ENCODE measurements around the gene CRIP1.

CRIP1 gene

DNA sequence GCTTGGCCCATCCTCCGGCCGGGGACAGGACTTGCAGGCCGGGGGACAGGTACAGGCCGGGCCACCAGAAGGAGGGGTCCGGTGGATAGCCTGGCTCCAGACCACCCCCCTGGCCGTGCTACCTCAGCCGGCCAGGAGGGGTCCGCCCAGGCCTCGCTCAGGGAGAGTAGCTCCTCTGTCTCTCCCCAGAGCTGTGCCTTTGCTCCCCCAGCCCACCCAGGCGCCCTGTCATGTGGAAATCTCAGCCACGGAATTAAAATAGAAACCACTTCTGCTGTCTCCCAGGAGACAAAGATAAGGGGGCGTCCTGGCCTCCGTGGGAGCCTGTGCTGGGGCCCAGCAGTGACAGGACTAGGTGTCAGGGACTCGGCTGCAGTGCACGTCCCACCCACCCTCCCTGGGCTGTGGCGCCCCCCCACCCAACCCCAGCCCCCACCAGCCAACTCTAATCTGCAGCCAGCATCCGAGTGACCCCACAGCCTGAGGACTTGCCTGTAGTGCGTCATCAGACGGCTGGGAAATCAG lies 15.3 kb upstream of the CRIP1 start:
- DNase-seq: no peak

- no peak for DNase-seq
These were observed 14.7 kb upstream of the CRIP1 start for GRCh38 chr14:105471823-105472485.

DNA sequence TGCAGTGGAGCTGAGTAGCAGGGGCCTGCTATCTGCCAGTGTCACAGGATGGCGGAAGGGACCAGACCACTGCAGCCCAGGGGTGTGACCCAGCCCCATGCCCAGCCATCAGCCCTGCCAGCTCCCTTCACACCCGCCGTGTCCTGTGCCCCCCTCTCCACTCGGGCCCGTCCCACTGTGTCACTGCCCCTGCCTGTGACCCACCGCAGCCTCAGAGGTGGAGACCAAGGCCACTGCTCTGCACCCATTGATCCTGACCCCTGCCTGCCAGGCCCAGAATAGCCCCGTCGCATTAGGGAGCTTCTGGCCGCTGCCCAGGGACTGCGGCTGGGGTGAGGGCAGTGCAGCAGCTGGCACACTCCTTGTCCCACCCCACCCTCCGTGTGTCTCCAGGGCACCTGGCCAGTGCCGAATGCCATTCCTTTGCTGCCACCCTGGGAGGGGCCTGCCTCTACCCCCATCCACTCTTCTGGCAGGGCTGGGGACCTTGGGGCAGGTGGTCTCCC lies 14.1 kb upstream of the CRIP1 start:
- no peak for DNase-seq

DNA sequence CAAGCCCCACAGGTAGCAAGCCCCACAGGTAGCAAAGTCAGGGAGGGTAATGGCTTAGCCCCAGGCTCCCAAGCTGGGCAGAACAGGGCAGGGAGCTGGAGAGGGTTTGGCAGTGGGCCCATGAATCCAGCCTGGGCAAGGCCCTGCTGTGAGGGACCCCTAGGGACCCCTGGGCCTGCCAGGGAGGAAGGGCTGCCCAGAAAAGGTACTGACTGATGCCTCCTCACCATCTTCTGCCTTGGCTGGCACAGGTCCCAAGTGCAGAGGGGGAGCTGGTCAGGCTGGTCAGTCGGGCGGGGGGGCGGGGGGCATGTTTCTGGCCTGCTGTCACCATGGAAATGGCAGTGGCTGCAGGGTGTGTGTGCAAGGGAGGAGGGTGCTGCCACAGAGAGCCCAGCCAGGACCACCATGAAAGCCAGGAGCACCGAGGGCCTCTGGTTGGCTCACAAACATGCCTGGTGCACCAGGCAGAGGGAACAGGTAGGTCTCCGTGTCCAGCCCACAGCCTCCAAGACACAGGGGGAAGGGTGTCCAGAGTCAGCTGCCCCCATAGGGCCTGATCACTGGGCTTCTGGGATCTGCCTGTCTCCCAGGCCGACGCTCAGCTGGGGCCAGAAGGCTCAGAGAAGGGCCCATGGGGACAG lies 13.5 kb upstream of the CRIP1 start:
- no peak for DNase-seq

- peak; percentile 57 for DNase-seq
These were observed 12.8 kb upstream of the CRIP1 start for GRCh38 chr14:105473677-105474482.

DNA sequence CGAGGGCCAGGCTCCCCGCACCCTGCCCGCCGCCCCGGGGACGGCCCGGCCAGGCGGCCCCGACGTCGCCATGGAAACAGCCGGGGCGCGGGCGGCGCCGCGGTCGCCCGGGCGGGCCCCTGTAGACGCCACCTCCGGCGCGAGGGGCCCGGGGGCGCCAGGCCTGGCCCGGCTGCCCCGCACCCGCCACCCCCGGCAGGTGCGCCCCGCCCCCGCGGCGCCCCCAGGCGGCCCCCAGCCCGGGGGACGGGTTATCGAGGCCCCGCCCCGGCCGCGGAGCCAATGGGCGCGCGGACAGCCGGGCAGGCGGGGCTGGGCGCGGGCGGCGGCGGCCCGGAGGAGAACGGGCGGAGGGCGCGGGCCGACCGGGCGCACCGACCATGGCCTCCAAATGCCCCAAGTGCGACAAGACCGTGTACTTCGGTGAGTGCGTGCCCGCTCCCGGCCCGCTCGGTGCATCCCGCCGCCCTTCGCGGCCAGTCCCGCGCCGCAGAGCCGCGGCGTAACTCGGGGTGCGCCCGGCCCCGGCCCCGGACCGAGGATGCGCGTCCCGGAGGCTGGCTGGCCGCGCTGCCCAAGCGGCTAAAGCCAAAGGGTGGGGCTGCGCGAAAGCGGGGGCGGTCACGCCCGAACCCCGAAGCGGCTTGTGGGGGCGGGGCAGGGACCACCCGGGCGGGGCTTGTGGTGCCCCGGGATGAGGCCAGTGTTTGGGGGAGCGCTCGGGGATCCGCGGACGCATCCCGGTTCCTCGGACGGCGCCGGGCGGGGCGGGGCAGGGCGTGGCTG lies 12.0 kb upstream of the CRIP1 start, which contains the start of gene CRIP2:
CRIP2 (plus strand) TSS at position 339 of the 786 bp plus-strand sequence; CDS start at position 381, 42 bp downstream.
- DNase-seq: peak; percentile 22

GRCh38 chr14:105475269-105476096 lies 11.2 kb upstream of the CRIP1 start:
- no peak for DNase-seq

DNA sequence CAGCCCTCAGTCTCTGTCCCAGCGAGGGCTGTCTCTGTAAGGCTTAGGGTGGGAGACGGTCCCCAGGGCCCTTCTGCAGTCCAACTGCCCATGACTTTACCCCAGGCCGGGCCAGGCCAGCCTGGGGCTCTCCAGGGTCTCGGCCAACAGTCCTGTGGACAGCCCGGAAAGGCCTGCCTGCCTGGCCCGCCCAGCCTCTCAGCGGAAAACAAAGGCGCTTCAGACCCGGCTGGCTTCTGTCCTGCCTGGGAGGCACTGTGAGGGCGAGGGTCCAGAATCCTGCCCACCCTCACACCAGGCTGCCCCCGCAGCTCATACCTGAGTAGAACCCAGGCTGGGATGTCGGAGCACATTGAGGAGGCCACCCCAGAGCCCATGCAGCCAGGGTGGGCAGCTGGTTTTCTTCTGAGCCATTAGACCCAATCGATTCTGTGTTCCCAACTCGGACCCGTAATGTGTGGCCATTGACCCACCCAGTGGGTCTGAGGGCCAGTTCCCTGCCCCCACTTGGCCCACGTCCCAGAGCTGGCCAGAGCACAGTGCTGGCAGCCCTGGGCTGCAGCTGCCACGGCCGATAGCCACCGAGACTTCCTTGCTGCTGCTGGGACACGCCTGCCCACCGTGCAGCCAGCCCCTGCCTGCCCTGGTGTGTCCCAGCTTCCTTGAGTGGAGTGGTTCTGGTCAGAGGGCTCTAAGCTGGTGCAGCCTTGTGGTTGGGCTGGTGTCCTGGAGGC lies 10.4 kb upstream of the CRIP1 start:
- DNase-seq: no peak

GRCh38 chr14:105476831-105477659 lies 9.6 kb upstream of the CRIP1 start:
- no peak for DNase-seq

- peak; percentile 11 for DNase-seq
These were observed 8.9 kb upstream of the CRIP1 start for GRCh38 chr14:105477660-105478397.

DNA sequence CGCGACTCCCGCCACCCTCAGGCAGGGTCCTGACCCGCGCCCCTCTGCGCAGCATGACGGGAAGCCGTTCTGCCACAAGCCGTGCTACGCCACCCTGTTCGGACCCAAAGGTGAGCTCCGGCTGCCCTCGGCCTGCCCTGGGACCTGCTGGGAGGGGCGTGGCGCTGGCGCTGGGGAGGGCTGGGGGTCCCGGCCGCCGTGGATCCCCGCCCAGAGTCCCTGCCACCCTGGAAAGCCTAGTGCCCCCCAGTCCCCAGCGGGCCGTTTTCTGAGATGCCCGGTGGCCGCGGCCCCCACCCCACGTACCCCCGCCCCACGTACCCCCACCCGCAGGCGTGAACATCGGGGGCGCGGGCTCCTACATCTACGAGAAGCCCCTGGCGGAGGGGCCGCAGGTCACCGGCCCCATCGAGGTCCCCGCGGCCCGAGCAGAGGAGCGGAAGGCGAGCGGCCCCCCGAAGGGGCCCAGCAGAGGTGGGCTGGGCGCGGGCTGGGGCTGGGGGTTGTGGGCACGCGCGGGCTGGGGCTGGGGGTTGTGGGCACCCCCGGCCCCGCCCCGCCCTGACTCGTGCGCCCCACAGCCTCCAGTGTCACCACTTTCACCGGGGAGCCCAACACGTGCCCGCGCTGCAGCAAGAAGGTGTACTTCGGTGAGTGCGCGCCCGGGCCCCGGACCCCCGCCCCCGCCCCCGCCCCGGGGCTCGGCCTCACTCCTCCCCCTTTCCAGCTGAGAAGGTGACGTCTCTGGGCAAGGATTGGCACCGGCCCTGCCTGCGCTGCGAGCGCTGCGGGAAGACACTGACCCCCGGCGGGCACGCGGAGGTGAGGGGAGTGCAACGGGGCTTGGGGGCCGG lies 8.1 kb upstream of the CRIP1 start:
- DNase-seq: no peak

DNA sequence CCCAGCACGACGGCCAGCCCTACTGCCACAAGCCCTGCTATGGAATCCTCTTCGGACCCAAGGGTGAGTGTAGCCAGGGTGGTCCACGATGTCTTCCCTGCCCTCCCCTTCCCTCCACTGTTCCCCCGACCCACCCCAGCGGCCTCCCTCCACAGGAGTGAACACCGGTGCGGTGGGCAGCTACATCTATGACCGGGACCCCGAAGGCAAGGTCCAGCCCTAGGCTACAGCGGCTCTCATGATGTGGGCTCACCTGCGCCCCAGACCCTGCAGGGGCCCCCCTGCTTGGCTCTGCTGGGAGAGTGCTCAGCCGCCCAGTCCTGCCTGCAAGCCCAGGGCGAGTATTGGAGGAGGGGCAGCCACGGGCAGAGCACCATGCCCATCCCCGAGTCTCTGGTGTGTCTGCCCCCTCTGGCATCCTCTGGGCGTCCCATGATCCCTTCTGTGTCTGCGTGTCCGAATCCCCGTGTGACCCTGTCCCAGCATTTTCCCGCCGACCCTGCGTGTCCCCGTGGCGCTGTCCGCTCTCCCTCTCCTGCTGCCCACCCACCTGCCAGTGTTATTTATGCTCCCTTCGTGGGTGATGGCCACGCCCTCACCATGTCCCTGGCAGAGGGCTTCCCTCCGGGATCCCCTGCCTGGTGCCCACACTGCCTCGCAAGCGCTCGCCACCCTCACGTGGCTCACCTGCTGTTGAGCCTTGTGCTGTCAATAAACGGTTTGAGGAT lies 7.1 kb upstream of the CRIP1 start:
- DNase-seq: no peak

- no peak for DNase-seq
These were observed 6.4 kb upstream of the CRIP1 start for GRCh38 chr14:105480199-105480746.

GRCh38 chr14:105480807-105481801 lies 5.6 kb upstream of the CRIP1 start:
- peak; percentile 86 for DNase-seq

DNA sequence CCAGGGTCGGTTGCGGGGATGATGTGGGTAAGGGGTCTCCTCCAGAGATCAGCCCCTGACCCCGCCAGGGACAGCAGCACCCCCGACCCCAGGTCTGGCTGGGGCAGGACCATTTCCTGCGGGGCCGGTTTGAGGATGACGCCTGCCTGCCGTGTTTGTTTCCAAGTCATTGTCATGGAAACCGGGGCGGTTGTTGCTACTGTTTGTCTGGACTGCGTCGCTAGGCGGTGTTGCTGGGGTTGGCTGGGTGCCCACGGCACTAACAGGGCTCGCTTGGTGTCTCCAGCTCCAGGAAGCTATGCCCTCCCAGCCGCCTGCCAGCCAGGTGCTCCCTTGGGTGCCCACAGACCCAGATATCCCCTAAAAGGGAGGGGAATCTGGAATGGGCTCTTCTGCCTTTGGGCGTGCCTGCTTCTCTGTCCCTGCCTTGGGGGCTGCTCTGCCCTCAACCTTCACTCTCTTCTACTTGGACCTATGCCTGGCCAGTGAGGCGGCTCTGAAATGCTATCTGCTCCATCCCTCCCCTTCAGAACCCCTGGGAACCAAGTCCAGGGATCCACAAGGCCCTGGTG lies 4.7 kb upstream of the CRIP1 start:
- DNase-seq: peak; percentile 85
